GM11168 (cell line): ENCODE measurements around the gene ZBP1.

Experiments
- in situ Hi-C: fragments of 300-500 bp; cut with MboI; formaldehyde crosslinking; loops from one replicate; pipeline ENCODE4 v1.12.0; 2022; ENCODE audit warnings: low sequenced_read_pairs; ENCODE audit not compliant: unreplicated experiment

The ZBP1 gene

DNA sequence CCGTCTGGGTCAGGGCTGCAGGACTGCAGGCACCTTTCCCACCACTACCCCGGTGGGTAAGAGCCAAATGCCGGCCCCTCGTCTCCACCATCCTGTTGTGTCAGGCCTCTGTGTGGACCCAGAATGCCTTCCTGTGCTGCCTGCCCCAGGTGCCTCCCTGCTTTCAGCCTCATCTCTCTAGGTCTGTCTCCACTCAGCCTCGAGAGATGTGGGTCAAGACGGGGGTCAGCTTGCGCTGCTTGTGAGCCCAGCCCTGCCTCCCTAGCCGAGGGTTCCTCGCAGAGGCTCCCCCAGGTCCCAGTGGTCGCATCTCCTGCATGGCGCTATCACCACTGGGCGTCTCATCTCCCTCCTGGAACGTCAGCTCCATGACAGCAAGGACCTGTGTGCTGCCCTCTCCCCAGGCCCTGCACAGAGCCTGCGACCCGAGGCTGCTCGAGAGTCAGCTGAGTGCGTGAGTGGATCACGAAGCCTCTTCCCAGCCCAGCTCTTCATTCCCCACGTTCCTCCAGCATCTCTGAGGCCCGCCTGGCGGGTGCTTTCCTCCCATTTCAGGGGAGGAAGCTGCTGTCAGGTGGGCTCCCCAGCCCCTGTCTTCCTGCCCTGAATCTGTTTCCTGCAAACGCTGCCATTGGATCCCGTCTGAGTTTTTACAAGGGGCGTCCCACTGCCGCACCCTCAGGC, 38.7 kb upstream of the ZBP1 start:
- in situ Hi-C loops: no loop called here

DNA sequence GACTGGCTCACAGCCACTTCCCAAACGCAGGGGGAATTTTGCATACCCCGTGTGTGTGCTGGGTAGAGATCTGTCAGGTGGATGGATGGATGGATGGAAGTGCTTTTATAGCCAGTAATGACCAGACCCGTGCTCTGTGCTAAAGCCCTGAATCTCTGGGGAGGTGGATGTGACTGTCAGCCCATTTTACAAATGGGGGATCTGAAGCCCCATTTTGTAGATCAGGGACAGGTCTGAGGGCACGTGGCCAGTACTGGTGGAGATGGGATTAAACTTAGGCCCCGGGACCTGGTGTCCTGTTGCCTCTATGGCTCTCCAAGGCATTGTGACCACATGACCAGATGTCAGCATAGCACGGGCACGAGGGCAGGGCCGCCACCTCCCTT, 38.2 kb upstream of the ZBP1 start:
- in situ Hi-C loops: no loop called here

- in situ Hi-C loops: no loop called here
These were observed 37.6 kb upstream of the ZBP1 start for GRCh38 chr20:57657535-57658446.

DNA sequence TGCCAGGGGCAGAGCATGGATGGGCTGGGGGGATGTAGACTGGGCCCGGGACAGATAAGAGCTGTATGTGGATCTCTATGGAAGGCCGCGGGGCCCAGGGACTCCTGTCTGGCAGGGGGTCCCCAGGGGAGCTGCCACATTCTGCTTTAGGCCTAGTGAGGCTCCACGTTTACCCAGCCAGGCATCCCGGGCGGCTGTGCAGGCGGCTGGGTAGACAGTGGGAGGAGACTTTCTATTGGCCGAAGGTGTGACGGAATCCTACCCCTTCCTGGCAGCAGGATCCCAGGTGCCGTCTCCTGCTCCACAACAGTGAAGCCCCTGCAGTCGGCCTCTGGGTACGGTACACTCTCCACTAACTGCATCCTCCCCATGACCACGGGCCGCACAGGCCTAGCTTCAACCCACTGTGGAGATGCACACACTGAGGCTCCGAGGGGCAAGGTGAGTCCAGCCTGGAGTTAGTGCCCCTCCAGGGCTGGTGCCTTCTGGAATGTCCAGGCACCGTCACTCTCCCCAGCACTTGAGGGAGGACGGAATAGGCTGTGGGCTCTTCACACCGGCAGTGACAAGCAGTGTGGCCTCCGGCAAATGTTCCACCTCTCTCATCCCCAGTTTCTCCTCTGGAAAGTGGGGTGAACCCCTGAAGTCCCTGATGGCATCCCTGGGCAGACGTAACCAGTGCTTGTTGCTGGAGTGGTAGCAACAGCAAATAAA, 36.8 kb upstream of the ZBP1 start:
- in situ Hi-C loops: no loop called here

DNA sequence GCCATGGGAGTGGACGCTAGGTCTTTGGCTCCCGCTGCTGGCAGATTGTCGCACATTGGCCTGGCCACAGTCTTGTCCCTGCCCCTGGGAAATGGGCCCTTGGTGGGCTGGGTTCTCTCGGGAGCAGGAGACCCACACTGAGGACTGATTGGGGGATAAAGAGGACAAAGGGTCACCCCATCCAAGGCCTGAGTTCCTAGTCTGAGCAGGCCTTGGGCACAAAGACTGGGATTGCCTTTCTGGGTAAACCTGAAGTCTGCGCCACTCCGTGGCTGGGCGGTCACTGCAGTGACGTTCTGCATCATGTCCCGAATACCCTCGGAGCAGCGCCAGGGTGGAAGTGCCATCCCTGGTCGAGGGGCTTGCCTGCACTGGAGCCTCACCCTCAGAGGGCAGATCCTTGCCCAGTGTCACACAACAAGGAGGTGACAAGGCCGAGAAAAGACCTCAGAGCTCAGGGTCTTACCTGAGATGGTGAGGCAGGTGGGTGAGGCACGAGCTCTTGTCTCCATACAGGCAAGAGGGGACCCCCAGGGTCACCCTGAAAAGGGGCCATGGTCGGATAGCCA, 36.1 kb upstream of the ZBP1 start:
- in situ Hi-C loops: no loop called here

DNA sequence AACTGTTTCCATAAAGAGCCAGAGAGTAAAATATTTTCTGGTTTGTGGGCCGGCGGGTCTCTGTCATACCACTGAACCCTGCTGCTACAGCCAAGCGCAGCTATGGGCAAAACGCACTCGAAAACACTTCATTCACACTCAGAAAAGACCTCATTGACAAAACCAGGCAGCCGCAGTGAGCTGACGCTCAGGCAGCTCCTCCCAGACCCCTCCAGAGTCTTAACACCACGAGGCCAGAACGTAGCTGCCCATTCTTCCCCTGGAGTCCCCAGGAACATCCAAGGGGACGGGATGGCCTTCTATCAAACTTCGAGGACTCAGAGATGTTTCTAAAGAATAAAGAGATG, 35.6 kb upstream of the ZBP1 start:
- in situ Hi-C loops: no loop called here

DNA sequence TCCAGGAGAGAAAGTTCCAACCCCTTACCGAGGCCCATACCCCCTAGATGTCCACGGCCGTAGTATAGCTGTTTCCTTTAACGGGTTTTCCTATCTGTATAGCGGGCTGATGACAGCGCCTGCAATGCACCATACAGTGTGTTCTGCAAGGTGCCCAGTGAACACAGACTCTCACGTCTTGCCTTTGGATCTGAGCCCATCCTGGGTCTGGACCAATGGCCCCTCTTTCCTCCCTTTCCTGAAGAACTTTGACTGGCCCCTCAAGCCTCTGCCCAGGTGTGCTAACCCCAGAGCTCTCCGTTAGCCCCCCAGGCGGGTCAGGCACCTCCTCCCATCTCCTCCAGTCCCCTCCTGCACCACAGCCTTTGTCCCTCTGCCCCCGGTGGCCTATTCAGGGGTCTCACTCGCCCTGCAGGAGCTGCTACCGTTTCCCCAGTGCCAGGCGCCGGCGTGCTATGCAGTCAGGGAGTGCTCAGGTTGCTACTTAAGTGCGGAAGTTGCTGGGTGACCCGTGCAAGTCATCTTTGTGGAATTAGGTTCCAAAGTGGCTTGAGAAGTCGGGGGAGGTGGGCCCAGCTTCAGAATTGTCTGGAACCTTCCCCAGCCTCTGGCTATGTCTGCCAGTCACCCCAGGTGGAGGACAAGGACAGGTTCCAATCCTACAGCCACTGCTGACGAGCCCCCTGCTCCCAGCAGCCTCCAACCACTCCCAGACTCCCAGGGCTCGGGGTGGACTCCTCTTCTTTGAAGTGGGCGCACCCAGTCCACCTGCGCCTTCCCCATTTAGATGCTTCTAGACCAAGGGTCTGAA, 35.0 kb upstream of the ZBP1 start:
- in situ Hi-C loops: no loop called here

DNA sequence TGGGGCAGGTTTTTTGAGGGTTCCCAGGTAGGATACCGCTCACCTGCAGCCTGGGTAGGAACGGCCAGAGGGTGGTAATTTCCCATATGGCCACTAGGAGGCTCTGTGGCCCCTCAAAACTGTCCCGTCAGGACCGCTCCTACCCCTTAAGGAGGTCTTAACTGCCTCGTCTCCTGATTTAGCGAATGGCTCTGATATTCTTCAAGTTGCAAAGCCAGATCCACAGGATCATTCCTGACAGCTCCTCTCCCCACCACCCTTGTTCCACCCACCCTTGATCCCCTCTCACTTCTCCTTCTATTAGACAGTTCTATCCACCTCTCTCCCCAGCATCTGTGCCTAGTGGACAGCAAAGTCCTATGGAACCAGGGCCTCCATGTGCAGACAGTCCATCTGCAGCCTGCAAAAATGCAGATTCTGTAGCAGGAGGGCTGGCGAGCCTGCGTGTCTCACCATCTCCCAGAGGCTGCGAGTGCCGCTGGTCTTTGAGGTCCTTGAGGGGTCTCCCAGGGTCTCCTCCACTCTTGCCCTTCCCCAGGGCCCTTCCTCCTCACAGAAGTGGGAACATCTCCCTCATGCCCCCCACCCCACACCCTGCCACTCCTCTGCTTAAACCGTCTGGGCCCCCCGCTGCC, 34.3 kb upstream of the ZBP1 start:
- in situ Hi-C loops: no loop called here

DNA sequence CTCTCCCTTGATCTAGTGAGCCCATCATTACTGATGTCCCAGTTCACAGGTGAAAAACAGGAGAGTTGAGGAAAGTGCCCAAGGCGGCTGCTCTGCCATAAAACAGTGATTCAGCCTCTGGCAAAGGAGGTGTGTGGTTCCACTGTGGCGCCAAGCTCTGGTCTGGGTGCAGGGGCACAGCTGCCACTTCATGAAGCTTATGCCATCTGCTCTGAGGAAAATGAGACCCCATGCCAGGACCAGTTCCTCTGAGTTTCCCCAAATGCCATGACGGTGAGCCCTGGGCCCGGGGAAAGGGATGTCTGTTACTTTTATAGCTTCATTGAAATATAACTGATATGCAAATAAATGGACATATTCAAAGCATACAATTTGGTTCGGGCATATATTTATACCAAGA, 33.7 kb upstream of the ZBP1 start:
- in situ Hi-C loops: no loop called here

- in situ Hi-C loops: no loop called here
These were observed 33.3 kb upstream of the ZBP1 start for GRCh38 chr20:57653546-57653900.

DNA sequence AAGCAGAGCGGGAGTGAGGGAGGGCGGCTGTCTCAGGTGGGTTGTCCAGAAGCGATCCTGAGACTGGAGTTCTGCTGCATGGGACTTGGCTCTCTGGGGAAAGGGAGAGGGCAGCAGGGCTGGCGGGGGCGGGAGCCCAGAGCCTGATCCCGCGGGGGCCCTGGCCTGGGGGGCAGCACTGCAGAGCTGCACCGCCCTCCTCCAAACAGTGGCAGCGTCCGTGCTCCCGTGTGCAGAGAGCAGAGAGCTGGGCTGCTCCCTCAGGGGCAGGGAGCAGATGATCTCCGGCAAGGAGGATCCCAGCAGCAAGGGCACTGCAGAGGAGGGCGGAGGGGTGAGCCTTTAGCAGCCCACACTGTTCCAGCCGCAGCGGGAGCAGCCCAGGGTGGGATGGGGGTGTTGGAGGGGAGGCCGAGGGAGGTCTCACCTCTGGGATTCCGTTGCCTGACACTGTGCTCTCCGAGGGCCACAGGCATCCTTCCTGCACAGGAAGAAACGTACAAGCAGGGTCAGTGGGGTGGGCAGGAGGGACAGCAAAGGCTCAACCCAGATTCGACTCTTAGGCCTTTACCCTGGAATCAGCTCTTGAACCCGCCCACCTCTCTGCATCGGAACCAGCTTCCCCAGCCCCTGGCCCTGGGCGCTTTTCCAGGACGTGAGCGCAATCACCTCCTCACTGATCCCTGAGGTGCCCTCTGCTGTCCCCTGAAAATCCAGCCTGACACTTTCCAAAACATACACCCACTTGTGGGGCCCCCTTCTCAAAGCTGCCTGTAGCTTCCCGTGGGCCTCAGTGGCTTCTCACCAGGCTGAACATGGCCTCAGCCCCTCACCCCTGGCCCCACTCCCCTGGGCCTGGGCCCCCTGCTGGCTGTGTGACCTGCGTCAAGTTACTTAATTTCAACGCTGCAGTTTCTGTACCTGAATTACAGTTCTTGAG, 32.6 kb upstream of the ZBP1 start:
- in situ Hi-C loops: no loop called here

DNA sequence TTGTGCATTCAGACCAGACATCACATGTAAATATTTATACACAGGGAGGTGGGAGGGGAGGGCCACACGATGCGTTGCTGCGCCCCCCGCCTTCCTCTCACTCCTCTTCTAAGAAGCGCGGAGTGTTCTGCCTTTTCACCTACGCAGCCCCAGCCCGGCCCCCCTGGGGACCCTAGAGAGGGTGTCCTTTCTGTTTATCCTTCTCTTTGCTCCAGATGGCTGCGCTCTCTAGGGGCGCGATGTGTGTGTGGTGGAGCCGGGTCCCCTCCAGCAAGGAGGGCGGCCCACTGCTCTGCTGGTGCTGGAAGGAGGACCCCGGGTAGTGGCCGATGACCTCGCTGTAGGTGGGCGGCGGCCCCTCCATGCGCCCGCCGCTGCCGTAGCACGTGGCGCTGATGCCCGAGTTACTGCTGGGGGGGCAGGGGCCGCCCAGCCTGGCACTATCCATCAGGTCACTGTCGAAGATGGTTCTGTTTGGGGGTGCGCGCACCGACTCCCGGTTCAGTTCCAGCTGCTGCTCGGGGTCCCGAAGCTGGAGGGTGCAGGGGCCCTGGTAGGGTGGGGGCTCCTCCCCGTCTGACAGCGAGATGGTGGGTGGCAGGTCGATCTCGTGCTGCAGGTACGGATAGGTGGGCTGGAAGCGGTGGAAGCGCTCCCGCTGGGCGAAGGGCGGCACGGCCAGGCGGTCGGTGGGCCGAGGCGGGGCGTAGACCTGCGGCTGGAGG, 31.8 kb upstream of the ZBP1 start:
- in situ Hi-C loops: no loop called here

- in situ Hi-C loops: no loop called here
These were observed 30.7 kb upstream of the ZBP1 start for GRCh38 chr20:57650756-57651483.

DNA sequence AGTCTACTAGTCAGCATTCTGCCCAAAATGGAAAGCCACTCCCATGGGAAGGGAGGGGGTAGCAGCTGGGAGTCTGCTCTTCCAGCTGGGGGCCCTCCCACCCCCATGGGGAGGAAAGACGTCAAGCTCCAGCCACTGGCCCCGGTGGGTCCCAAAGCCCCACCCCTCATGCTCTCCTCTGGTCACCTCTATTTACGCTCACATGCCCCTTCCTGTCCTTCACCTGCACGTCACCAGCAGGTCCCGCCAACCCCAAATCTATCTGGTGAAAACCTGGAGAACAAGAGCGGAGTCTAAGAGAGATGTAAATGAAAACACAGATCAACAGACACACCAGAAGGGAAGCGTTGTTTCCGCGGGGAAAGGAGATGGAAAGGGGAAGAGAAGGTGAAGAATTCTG, 30.0 kb upstream of the ZBP1 start:
- in situ Hi-C loops: no loop called here

- in situ Hi-C loops: no loop called here
These were observed 29.4 kb upstream of the ZBP1 start for GRCh38 chr20:57649617-57650015.

DNA sequence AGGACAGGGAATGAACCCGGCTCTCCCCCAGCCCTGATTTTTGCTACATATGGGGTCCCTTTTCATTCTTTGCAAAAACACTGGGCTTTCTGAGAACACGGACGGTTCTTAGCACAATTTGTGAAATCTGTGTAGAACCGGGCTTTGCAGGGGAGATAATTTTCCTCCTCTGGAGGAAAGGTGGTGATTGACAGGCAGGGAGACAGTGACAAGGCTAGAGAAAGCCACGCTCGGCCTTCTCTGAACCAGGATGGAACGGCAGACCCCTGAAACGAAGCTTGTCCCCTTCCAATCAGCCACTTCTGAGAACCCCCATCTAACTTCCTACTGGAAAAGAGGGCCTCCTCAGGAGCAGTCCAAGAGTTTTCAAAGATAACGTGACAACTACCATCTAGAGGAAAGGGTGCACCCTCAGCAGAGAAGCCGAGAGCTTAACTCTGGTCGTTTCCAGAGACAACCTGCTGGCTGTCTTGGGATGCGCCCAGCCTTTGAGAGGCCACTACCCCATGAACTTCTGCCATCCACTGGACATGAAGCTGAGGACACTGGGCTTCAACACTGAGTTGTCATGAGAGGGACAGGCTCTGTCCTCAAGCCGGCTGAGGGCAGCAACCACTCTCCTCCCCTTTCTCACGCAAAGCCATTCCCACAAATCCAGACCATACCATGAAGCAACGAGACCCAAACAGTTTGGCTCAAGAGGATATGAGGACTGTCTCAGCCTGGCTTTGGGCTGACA, 28.8 kb upstream of the ZBP1 start:
- in situ Hi-C loops: no loop called here
